ENCODE data around the gene PIK3CD.
A peak's percentile ranks its signal among the peaks of the same experiment; 100 is the strongest.
"Not testable (repeated sequence)": the region's sequence is repeated elsewhere in the genome, so short reads cannot be mapped to it uniquely, and the experiment has no call there.

The PIK3CD gene

GRCh38 chr1:9621032-9621431 lies 30.5 kb upstream of the PIK3CD start:
- DNase-seq (ENCODE audit: low read depth in 2 of 3, low spot score in 1 of 3): no peak

GRCh38 chr1:9624081-9624480 lies 27.4 kb upstream of the PIK3CD start:
- no peak for DNase-seq (ENCODE audit: low read depth in 2 of 3, low spot score in 1 of 3)

GRCh38 chr1:9625030-9625429 lies 26.5 kb upstream of the PIK3CD start:
- not testable (repeated sequence) for DNase-seq (ENCODE audit: low read depth in 2 of 3, low spot score in 1 of 3)

GRCh38 chr1:9626201-9626608 lies 25.3 kb upstream of the PIK3CD start:
- DNase-seq (ENCODE audit: low read depth in 2 of 3, low spot score in 1 of 3): no peak

GRCh38 chr1:9628541-9629444 lies 22.7 kb upstream of the PIK3CD start:
- DNase-seq (ENCODE audit: low read depth in 2 of 3, low spot score in 1 of 3): peak; percentile 57 to 68 (median 60)

- peak; percentile 61 to 72 (median 65) for DNase-seq (ENCODE audit: low read depth in 2 of 3, low spot score in 1 of 3)
These were observed 21.9 kb upstream of the PIK3CD start for GRCh38 chr1:9629445-9630201.

- DNase-seq (ENCODE audit: low read depth in 2 of 3, low spot score in 1 of 3): peak in 1 of 3 donors; percentile 8
These were observed 21.0 kb upstream of the PIK3CD start for GRCh38 chr1:9630331-9631111.

- DNase-seq (ENCODE audit: low read depth in 2 of 3, low spot score in 1 of 3): no peak
These were observed 19.9 kb upstream of the PIK3CD start for GRCh38 chr1:9631613-9632012.

- DNase-seq (ENCODE audit: low read depth in 2 of 3, low spot score in 1 of 3): no peak
These were observed 18.0 kb upstream of the PIK3CD start for GRCh38 chr1:9633493-9633892.

GRCh38 chr1:9634582-9634981 lies 16.9 kb upstream of the PIK3CD start:
- no peak for DNase-seq (ENCODE audit: low read depth in 2 of 3, low spot score in 1 of 3)

- DNase-seq (ENCODE audit: low read depth in 2 of 3, low spot score in 1 of 3): no peak
These were observed 12.3 kb upstream of the PIK3CD start for GRCh38 chr1:9639227-9639626.

- DNase-seq (ENCODE audit: low read depth in 2 of 3, low spot score in 1 of 3): no peak
These were observed 7.9 kb upstream of the PIK3CD start for GRCh38 chr1:9643351-9644256.

- no peak for DNase-seq (ENCODE audit: low read depth in 2 of 3, low spot score in 1 of 3)
These were observed 5.5 kb upstream of the PIK3CD start for GRCh38 chr1:9646037-9646436.

GRCh38 chr1:9648171-9648570 lies 3.4 kb upstream of the PIK3CD start:
- DNase-seq (ENCODE audit: low read depth in 2 of 3, low spot score in 1 of 3): no peak

GRCh38 chr1:9649769-9650168 lies 1.8 kb upstream of the PIK3CD start:
- no peak for DNase-seq (ENCODE audit: low read depth in 2 of 3, low spot score in 1 of 3)

- DNase-seq (ENCODE audit: low read depth in 2 of 3, low spot score in 1 of 3): no peak
These were observed 339 bp upstream of the PIK3CD start for GRCh38 chr1:9651220-9651564.

GRCh38 chr1:9652379-9653209 lies 1.1 kb downstream of the PIK3CD start:
- no peak for DNase-seq (ENCODE audit: low read depth in 2 of 3, low spot score in 1 of 3)

GRCh38 chr1:9653210-9653490 lies 1.6 kb downstream of the PIK3CD start:
- no peak for DNase-seq (ENCODE audit: low read depth in 2 of 3, low spot score in 1 of 3)

GRCh38 chr1:9653491-9654050 lies 2.0 kb downstream of the PIK3CD start:
- DNase-seq (ENCODE audit: low read depth in 2 of 3, low spot score in 1 of 3): no peak
